Liver (tissue), 9 donors: ENCODE measurements around the gene FMN1. TPM values are rescaled to one million over a fixed set of nuclear protein-coding genes. Genes with fewer than 3 reads are reported as not detected.

Source experiments
- DNase-seq: peaks from one replicate; pipeline ENCODE4 v3.0.0-alpha.2; 2017; ENCODE audit warnings: low spot score
- H3K27ac ChIP-seq, 2 donors: one replicate each; pipeline ENCODE4 v1.7.0; 2013; ENCODE audit warnings: inconsistent platforms in 2 of 2, low read length in 2 of 2, control low read depth in 1 of 2, low read depth in 1 of 2, mild to moderate bottlenecking in 1 of 2
- H3K27me3 ChIP-seq, 4 donors: one replicate each; pipeline versions ENCODE4 v1.6.1 to v1.7.0; 2013; ENCODE audit warnings: low read length in 3 of 4, inconsistent platforms in 1 of 4, mild to moderate bottlenecking in 1 of 4, moderate library complexity in 1 of 4; ENCODE audit not compliant: control insufficient read depth in 4 of 4, insufficient read depth in 4 of 4
- H3K36me3 ChIP-seq, 4 donors: one replicate each; pipeline versions ENCODE4 v1.6.1 to v1.7.0; 2013; ENCODE audit warnings: low read length in 3 of 4, mild to moderate bottlenecking in 3 of 4, low read depth in 1 of 4, moderate library complexity in 1 of 4; ENCODE audit not compliant: control insufficient read depth in 4 of 4, insufficient read depth in 3 of 4
- H3K4me1 ChIP-seq, 4 donors: one replicate each; pipeline versions ENCODE4 v1.6.1 to v1.7.0; 2013; ENCODE audit warnings: low read length in 3 of 4, mild to moderate bottlenecking in 3 of 4, moderate library complexity in 1 of 4; ENCODE audit not compliant: control insufficient read depth in 4 of 4, insufficient read depth in 4 of 4
- H3K4me3 ChIP-seq, 3 donors: one replicate each; pipeline versions ENCODE4 v1.6.1 to v1.7.0; 2013; ENCODE audit warnings: low read length in 3 of 3, control low read depth in 1 of 3, low read depth in 1 of 3, mild to moderate bottlenecking in 1 of 3
- H3K9ac ChIP-seq, 2 donors: one replicate each; pipeline ENCODE4 v1.7.0; 2013; ENCODE audit warnings: low read length in 2 of 2, mild to moderate bottlenecking in 2 of 2, moderate library complexity in 2 of 2, control low read depth in 1 of 2, low read depth in 1 of 2
- H3K9me3 ChIP-seq, 4 donors: one replicate each; pipeline versions ENCODE4 v1.6.1 to v1.7.0; 2013; ENCODE audit warnings: low read length in 3 of 4; ENCODE audit not compliant: control insufficient read depth in 4 of 4
- ATF3 ChIP-seq: IDR thresholded peaks from 2 replicates; pipeline ENCODE4 v1.6.1; 2016; ENCODE audit warnings: antibody characterized with exemption
- CTCF ChIP-seq: fragments of 150-350 bp; IDR thresholded peaks from 2 replicates; pipeline ENCODE4 v1.5.1; 2017; ENCODE audit warnings: improper control_type of control experiment, low read depth, low read length; ENCODE audit not compliant: missing input control
- EGR1 ChIP-seq, 2 donors: IDR thresholded peaks; 2 replicates each; pipeline ENCODE4 v1.6.1; 2016 to 2018; ENCODE audit warnings: antibody characterized with exemption in 2 of 2, low read depth in 2 of 2
- FOXA1 ChIP-seq: IDR thresholded peaks from 2 replicates; pipeline ENCODE4 v1.6.1; 2016; ENCODE audit warnings: antibody characterized with exemption
- FOXA2 ChIP-seq: IDR thresholded peaks from 2 replicates; pipeline ENCODE4 v1.6.1; 2016; ENCODE audit warnings: antibody characterized with exemption
- GABPA ChIP-seq, 2 donors: IDR thresholded peaks in 1 of 2; conservative IDR thresholded peaks in 1 of 2; 2 replicates each; pipeline ENCODE4 v1.6.1; 2016; ENCODE audit warnings: antibody characterized with exemption in 2 of 2, mild to moderate bottlenecking in 1 of 2, moderate library complexity in 1 of 2
- HNF4A ChIP-seq, 2 donors: conservative IDR thresholded peaks; 2 replicates each; pipeline ENCODE4 v1.6.1; 2016; ENCODE audit warnings: antibody characterized with exemption in 2 of 2, mild to moderate bottlenecking in 2 of 2
- HNF4G ChIP-seq: IDR thresholded peaks from 2 replicates; pipeline ENCODE4 v1.6.1; 2016; ENCODE audit warnings: antibody characterized with exemption
- JUND ChIP-seq, 2 donors: IDR thresholded peaks; 2 replicates each; pipeline ENCODE4 v1.6.1; 2016; ENCODE audit warnings: antibody characterized with exemption in 2 of 2
- MAX ChIP-seq: IDR thresholded peaks from 2 replicates; pipeline ENCODE4 v1.6.1; 2016; ENCODE audit warnings: antibody characterized with exemption
- NR2F2 ChIP-seq: IDR thresholded peaks from 2 replicates; pipeline ENCODE4 v1.6.1; 2016; ENCODE audit warnings: antibody characterized with exemption
- RAD21 ChIP-seq, 2 donors: IDR thresholded peaks; 2 replicates each; pipeline ENCODE4 v1.6.1; 2016; ENCODE audit warnings: antibody characterized with exemption in 2 of 2, mild to moderate bottlenecking in 2 of 2
- REST ChIP-seq: IDR thresholded peaks from 2 replicates; pipeline ENCODE4 v1.6.1; 2016; ENCODE audit warnings: antibody characterized with exemption, mild to moderate bottlenecking
- RXRA ChIP-seq, 2 donors: IDR thresholded peaks; 2 replicates each; pipeline ENCODE4 v1.6.1; 2017 to 2018; ENCODE audit warnings: antibody characterized with exemption in 2 of 2, mild to moderate bottlenecking in 1 of 2
- SP1 ChIP-seq: IDR thresholded peaks from 2 replicates; pipeline ENCODE4 v1.6.1; 2018; ENCODE audit warnings: antibody characterized with exemption, mild to moderate bottlenecking
- TAF1 ChIP-seq: conservative IDR thresholded peaks from 2 replicates; pipeline ENCODE4 v1.6.1; 2016; ENCODE audit warnings: antibody characterized with exemption, mild to moderate bottlenecking
- YY1 ChIP-seq: IDR thresholded peaks from 2 replicates; pipeline ENCODE4 v1.6.1; 2016; ENCODE audit warnings: antibody characterized with exemption, mild to moderate bottlenecking
- ZBTB33 ChIP-seq: IDR thresholded peaks from 2 replicates; pipeline ENCODE4 v1.6.1; 2016; ENCODE audit warnings: antibody characterized with exemption
- WGBS: extraction: QIAGEN DNeasy Blood & Tissue Kit; methylation state at CpG from one replicate; pipeline ENCODE4 v1.1.7; 2013; 5-methylcytosine and 5-hydroxymethylcytosine counted together
- polyA plus RNA-seq, 2 donors: library from polyadenylated mRNA; stranded (reverse) in 1 of 2; unstranded in 1 of 2; fragments of 200-250 nt in 1 of 2; fragments of >200 nt in 1 of 2; fragmentation: Nextera tagmentation in 1 of 2; extraction: Ambion mirVana in 1 of 2; gene quantifications; one replicate each; pipeline versions ENCODE4 v1.2.1 to v1.2.3, GENCODE V29; 2013 to 2015
- total RNA-seq, 2 donors: library from RNA; depleted of rRNA; stranded (reverse); fragments of >200 nt; gene quantifications; one replicate each; pipeline ENCODE4 v1.2.3, GENCODE V29; 2014
- donor health status: healthy.
- donor health status: healthy.
- donor health status: healthy.
- donor health status: healthy.
- donor health status: healthy.

Gene FMN1
- total and polyA plus RNA-seq, 4 donors: 0.21 to 5.4 (median 0.53) TPM

- TF ChIP-seq REST: no peak
- no peak for TF ChIP-seq NR2F2
- no peak for TF ChIP-seq JUND (IDR thresholded peaks at IDR 0.05)
- TF ChIP-seq CTCF: no peak
- no peak for TF ChIP-seq GABPA (IDR thresholded peaks at IDR 0.05 in 1 of 2, conservative IDR thresholded peaks at IDR 0.05 in 1 of 2)
These were observed 367.8 kb downstream of the FMN1 start (continued) for GRCh38 chr15:32826685-32827084.

- no peak for DNase-seq
- TF ChIP-seq REST (no peak), ZBTB33 (no peak), EGR1 (IDR thresholded peaks at IDR 0.05; ENCODE audit: low read depth in 2 of 2) (no peak), YY1 (no peak), CTCF (no peak), NR2F2 (no peak), MAX (no peak), RAD21 (IDR thresholded peaks at IDR 0.05) (no peak), ATF3 (no peak), RXRA (IDR thresholded peaks at IDR 0.05) (no peak), JUND (IDR thresholded peaks at IDR 0.05) (no peak), FOXA2 (no peak), HNF4G (no peak), TAF1 (no peak), FOXA1 (no peak), GABPA (IDR thresholded peaks at IDR 0.05 in 1 of 2, conservative IDR thresholded peaks at IDR 0.05 in 1 of 2) (no peak), HNF4A (conservative IDR thresholded peaks at IDR 0.05) (no peak), SP1 (no peak)
- H3K4me3 ChIP-seq: no peak overlapping the region
- no peaks in the 10 kb centered on the region for H3K9me3 ChIP-seq
- no peak overlapping the region for H3K27ac ChIP-seq
- H3K36me3 ChIP-seq: no peaks in the 10 kb centered on the region
- H3K4me1 ChIP-seq: no peaks in the 10 kb centered on the region
- no peaks in the 10 kb centered on the region for H3K27me3 ChIP-seq
- WGBS: 91% methylated on average over 4 of the region's 4 CpGs
- H3K9ac ChIP-seq: no peak overlapping the region
These were observed 369.3 kb downstream of the FMN1 start for GRCh38 chr15:32825219-32825618.
